KG1 (cell line): Measurements from ENCODE around the gene TBCD.
"Not testable (repeated sequence)": the region's sequence is repeated elsewhere in the genome, so short reads cannot be mapped to it uniquely, and the experiment has no call there.

Experiments
- DNase-seq: peaks from one replicate; lab custom pipeline; 2025; lab: John Stamatoyannopoulos, UW

The TBCD gene

GRCh38 chr17:82957961-82958561 lies 206.2 kb downstream of the TBCD start:
- no peak for DNase-seq

- no peak for DNase-seq
Measured at GRCh38 chr17:82959242-82959930, 207.5 kb downstream of the TBCD start.

GRCh38 chr17:82959990-82960418 lies 208.1 kb downstream of the TBCD start:
- DNase-seq: no peak

DNA sequence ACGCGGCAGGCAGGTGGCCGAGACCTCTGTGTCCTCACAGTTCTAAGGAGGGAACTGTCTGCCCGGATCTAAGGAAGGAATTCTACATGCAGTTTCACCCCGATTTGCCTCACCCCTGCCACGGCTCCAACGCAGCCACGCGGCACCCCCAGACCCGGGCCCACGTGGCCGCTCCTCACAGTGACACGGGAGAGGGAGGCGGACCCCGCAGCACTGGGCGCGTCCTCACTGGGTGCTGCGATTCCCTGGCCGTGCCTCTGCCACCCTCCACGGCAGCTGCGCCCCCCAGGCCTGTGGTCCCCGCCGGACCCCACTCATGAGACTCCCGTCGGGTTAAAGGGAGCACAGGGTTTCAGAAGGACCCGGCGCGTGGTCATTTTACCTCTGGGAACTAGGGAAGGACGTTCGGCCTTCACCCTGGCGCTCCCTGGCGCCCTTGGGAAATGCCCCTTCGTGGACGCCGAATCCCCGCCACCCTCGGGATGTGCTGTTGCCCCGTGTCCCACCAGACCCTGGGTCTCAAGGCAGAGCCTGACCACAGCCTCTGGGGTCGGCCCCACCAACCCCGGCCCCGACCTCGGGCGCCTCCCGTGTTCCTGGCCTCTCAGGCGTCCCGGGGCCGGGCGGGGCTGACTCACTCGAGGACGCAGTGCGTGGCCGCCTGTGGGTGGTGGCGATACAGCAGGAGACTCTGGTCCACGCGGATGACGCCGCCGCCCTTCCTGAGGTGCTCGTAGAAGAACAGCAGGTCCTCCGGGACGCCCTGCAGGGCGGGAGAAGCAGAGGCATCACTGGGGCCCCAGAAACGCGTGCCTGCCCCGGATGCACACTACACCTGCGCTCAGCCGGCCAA lies 208.8 kb downstream of the TBCD start:
- DNase-seq: no peak

DNA sequence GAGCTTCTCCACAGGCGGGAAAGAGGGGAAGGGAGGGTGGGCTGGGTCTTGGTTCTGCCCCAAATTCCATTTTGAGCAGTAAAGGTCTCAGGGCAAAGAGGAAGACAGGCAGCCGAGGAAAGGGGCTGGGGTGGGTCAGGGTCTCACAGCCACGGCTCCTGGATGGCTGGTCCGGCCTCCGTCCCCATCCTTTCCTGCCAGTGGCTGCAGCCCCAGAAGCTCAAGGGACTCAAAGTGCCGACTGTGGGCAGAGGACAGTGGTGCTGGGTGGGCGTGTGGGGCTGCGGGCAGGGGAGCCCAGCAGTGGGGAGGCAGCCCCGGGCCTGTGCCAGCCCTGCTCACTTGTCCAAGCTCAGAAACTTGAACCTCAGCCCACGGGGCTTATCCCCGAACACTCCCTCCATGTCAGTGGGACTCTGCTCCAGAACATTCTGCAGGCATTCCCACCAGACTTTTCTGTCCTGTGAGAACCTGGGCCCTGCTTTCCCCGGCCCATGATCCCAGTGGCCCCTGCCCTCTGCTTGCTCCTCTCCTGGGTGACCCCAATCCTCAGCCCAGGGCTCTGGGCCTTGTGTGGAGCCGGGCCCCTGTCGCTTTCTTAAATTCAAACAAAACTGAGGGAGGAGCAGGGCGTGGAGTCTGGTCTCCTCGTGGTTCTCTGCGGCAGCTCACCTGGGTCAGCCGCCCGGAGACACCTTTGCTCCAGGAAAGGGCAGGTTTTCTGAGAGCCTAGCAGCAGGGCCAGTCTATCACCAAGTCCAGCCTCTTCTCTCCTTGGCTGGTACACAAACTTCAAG lies 209.7 kb downstream of the TBCD start:
- no peak for DNase-seq

DNA sequence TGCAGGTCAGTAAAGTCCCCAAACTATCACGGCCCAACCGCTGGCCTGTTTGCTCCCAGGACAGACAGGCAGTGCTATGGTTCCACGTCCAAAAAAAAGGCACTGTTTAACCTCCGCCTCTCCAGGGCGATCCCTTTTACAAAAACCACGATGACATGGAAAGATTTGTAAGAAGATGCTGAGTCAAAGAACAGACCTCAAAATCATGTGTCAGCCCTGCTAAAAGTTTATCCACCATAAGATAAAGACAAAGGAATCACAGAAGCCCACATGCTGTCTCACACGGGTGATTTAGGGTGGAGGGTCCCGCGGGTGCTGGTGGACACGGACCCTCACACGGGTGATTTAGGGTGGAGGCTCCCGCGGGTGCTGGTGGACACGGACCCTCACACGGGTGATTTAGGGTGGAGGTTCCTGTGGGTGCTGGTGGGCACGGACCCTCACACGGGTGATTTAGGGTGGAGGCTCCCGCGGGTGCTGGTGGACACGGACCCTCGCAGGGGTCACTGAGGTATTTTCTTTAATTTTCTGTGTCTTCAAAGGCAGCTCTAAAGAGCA lies 210.4 kb downstream of the TBCD start:
- DNase-seq: no peak

DNA sequence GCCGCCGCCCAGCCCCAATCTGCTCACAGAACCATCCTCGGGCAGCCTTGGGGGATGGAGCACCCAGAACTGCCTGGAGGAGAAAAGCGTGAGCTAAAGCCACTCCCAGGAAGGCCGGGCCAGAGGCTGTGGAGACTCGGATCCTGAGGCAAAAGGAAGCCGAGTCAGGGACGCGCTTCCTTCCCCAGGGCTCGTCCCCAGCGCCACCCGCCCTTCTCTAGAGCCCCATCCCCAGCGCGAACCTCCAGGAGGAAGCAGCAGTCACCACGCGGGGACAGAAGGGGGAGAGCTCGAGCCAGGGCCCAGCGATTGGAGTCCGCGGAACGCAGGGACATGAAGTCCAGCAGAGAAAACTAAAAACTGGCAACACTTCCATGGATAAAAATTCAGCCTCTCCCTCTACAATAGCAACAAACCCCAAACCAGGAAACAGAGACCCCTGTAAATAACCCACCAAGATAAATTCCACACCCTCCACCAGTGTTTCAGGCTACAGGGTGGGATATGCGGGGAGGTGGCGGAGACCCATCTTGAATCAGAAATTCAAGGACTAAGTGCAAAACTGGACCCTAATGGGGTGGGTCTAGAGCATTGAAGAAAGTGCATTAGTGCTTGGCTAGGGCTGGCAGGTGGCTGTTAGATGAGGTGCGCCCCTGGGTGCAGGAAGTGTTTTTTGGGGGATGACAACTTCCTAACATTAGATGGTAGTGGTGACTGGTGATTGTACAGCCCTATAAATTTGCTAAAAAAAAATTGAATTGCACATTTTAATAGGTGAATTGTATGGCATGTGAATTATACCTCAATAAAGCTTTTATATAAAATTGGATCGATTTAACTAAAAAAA lies 211.5 kb downstream of the TBCD start:
- DNase-seq: no peak

DNA sequence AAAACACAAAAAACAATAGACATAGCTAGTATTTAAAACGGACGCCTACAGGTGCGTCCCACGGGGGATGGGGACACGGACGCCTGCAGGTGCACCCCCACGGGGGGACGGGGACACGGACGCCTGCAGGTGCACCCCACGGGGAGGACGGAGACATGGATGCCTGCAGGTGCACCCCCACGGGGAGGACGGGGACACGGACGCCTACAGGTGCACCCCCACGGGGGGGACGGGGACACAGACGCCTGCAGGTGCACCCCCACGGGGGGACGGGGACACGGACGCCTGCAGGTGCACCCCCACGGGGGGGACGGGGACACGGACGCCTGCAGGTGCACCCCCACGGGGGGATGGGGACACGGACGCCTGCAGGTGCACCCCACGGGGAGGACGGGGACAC lies 212.6 kb downstream of the TBCD start:
- DNase-seq: not testable (repeated sequence)

GRCh38 chr17:82964851-82965341 lies 213.0 kb downstream of the TBCD start:
- DNase-seq: no peak

DNA sequence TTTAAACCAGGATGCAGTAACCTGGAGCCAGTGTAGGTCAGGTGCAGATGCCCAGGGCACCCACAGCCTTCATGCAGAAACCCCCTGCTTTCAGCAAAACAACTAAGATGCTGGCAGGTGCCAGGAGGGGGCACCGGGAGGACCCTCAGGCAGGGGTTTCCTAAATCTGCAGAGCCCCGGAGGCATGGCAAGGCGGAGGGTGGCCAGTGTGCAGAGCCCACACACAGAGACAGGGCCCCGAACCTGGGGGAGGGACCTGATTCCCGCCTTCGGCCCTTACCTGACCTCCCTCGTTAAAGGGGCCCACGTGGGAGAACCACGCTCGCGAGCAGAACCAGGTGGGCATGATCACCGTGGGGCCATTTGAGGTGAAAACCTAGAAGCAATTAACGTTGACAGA lies 213.5 kb downstream of the TBCD start:
- DNase-seq: no peak

- no peak for DNase-seq
Measured at GRCh38 chr17:82966415-82966814, 214.6 kb downstream of the TBCD start.

DNA sequence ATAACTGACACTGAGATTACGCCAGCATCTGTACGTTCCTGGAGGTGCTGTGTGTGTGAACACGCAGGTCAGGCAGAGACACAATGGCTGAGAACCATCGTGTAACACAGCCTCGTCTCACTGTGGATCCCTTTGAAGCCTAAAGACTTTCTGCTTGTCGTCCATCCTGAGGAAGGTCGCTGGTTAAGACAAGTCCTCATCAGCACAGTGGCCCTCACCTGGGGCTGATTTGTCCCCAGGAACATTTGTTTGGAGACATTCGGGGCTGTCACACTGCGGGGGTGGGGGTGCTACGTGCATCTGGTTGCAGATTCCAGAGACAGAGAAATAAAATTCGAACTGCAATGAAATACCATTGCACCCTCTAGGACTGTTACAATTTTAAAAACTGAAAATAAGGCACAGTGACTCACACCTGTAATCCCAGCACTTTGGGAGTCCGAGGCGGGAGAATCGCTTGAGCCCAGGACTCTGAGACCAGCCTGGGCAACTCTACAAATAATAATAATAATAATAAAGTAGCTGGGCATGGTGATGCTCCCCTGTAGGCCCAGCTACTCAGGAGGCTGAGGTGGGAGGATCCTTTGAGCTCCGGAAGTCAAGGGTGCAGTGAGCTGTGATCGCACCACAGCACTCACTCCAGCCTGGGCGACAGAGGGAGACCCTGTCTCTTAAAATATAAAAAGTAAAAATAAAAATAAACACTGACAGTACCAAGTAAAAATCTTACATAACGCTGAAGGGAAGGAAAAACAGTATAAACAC lies 215.6 kb downstream of the TBCD start:
- no peak for DNase-seq

DNA sequence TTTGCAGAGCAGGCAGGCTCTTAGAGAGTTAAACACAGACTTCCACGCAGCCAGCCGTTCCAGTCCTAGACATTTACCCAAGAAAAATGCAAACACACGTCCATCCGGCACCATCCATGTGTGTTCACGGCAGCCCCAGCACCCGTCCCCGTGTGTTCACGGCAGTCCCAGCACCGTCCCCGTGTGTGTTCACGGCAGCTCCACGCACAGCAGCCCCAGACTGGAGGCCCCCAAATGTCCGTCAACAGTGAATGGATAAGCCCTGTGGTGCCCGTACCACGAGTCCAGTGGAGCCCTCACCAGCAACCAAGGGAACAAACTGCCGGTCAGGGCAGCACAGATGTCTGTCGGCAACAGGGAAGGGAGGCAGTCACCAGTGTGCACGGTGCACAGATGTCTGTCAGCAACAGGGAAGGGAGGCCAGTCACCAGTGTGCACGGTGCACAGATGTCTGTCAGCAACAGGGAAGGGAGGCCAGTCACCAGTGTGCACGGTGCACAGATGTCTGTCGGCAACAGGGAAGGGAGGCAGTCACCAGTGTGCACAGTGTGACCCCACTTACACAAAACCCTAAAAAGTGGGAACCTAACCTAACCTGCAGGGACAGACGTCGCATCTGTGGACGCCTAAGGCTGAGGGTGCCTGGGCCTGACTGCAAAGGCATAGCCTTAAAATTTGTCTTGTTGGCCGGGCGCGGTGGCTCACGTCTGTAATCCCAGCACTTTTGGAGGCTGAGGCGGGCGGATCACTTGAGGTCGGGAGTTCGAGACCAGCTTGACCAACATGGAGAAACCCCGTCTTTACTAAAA lies 216.4 kb downstream of the TBCD start:
- not testable (repeated sequence) for DNase-seq

GRCh38 chr17:82970067-82970466 lies 218.2 kb downstream of the TBCD start:
- no peak for DNase-seq

GRCh38 chr17:82970818-82971590 lies 219.1 kb downstream of the TBCD start:
- DNase-seq: no peak

GRCh38 chr17:82972836-82973372 lies 221.0 kb downstream of the TBCD start:
- DNase-seq: no peak

GRCh38 chr17:82973456-82974135 lies 221.7 kb downstream of the TBCD start:
- no peak for DNase-seq
